GM18907 (cell line): Measurements from ENCODE around the gene SPRR5.

Experiments
- ATAC-seq: cut with Tn5 transposase; IDR thresholded peaks from one replicate; pipeline ENCODE4 v1.9.1; 2021; ENCODE audit warnings: mild to moderate bottlenecking, moderate library complexity; ENCODE audit not compliant: unreplicated experiment

SPRR5 gene

DNA sequence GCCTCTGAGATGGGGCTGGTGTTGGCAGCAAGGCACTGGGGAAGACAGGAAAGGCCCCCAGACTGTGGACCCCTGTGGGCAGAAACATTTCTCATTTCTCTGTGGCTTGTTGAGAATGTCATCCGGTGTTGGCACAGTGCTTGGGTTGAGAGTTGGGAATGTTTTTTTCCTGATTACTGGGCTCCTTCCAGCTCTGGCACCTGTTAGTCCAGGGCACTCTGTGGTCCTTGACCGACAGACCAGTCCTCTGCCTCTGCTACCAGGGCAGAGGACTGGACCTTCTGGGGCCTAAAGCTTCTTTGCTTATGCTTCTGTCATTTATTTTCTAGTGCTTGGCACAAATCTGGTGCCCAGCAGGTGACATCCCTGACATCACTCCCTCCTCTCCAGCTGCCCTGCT is 4.8 kb upstream of the SPRR5 start:
- no peak for ATAC-seq

DNA sequence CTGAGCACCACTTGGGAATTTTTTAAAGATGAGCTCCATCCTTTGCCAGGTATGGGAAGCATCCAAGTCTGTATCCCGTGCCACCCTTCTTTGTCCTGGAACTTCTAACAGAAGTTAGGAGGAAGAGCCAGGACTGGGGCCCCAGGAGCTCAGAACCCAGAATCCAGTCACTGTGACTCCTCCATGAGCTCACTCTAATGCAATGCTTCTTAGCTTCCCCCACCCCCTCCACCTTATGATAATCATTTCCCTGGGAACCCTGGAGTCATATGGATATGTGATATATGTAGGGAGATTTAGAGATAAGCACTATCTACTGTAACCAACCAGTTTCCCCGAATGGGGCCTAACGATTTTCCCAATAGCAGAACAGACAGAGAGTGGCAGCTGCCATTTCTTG is 758 bp upstream of the SPRR5 start:
- ATAC-seq: no peak

DNA sequence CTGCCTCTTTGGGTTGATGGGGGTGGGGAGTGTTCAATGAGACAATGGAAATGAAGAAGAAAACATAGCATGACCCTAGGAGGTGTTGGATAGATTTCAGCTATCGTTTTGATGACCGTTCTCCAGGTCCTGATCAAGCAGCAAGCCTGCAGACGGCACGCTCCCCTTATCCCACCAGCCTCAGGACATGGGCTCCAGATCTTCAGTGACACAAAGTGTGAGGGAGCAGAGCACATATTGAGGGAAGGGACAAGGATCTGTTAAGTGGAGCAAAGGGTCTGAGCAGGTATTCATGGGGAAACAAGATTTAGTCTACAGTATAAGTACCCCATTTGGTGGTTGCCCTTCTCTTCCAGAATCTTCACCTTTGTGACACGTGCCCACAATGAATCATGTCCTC is 4.7 kb downstream of the SPRR5 start:
- no peak for ATAC-seq

DNA sequence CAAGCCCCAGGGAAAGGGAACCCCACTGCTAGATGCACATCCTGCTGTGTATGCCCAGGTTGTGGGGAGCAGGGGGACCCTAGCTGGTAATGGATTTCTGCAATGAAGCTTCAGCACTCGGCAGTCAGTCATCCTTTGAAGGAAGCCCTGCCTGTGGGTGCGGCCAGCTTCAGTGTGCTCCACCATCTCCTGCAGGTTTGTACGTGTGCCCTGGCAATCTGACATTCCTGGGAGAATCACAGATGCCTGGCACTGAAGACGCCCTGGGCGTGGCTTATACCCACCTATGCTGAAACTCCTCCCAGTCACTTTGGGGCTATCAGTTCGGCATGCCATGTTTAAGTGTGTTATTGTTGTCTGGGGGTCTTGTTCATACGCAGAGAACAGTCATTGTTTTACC is 6.8 kb downstream of the SPRR5 start:
- ATAC-seq: no peak

DNA sequence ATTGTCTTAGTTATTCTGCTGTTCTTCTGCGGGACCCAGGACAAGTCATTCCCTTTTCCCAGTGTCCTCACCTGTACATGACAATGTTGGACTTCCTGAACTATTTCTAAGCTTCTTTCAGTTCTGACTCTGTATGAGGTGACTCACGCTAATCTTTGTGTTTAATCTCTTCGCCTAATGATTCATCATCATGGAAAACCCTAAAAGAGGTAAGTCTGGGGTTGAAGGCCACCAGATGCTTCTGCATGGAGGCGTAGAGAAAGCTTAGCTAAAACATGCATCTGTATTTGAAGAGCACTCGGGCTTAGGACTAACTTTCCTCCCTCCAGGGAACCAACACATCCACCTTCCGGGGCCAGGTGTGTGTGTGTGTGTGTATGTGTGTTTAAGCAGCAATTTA is 7.4 kb downstream of the SPRR5 start:
- no peak for ATAC-seq

DNA sequence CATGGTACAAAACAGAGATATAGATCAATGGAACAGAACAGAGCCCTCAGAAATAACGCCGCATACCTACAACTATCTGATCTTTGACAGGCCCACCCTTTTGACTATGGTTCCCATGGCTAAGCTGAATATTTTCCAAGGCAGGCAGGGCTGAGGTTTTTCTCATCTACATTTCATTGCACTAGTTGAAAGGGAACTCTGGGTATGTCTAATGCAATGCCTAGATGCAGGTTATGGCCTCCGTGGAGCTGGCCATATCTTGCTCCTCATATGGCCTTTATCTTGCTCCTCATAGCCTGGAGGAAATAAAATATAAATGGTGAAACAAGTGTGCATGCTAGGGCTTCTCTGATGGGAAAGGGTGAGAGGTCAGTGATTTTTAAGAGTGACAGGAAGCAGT is 10.6 kb downstream of the SPRR5 start:
- no peak for ATAC-seq

DNA sequence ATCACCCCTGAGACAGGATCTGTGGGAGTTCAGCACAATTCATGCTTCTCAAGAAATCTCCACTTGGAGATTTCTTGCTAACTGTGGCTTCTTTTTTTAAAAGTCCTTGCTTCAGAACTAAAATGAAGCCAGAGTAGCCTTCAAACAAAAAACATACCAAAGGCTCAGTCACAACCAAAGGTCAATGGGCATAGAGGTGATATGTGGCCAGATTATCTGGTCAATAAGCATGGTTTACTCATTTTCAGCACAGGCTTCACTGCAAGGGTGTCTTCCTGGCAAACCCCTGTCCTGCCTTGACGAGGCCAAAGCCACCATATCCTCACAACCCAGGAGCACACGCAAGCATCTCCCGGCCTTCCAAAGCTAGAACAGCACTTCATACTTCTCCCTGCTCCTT is 12.3 kb downstream of the SPRR5 start:
- no peak for ATAC-seq

DNA sequence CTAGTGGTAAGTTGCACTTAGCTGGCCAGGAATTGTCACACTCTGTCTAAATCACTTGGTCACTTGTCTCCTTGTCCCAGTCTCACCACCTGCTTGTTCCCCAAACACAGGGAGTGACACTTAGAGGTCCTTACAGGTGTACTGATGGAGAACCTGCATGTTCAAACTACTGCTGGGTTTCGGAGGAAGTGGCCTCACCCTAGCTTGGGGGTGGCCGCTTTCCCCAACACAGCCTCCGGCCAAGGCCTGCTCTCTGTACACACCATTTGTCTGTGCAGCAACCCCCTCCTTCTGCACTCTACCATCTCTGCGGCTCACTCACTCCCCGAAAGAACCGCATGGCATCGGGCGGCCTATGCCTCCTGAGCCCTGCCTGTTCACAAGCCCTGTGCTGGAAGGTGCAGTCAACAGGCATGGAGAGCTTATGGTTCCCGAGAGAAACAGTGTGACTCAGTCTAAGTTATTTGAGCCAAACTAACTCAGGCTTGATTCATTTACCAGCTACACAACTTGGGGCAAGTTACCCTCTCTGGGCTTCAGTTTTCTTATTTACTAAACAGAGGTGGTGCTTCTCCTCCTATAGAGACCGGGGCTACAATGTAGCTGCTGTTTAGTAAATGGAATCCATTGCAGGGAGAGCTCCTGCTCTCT is 12.9 kb downstream of the SPRR5 start:
- no peak for ATAC-seq

DNA sequence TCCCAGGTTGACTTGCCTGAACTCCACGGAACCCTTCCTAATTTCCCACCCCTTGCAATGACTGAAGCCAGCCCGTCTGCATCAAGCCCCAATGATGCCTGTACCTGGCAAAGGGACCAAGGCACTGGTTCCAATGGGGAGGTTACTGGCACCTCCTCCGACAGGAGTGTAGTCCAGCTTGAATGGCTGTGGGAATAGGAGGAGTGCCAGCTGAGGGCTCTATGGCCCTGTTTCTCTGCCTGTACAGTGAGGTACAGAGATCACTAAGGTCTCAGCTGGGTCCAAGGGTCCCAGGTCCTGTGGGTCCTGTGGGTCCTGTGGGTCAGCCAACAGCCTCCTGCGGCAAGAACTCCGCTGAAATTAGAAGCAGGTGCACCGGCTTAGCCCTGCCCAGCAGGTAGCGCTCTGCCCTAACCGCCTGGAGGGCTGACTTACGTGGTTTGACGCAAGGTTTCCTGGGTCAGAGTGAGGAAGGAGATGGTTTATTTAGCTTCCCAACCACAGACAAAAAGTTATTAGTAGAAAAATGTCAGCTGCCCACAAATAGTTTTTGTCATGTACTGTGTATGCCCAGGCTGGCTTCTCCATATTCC is 13.5 kb downstream of the SPRR5 start:
- ATAC-seq: no peak

DNA sequence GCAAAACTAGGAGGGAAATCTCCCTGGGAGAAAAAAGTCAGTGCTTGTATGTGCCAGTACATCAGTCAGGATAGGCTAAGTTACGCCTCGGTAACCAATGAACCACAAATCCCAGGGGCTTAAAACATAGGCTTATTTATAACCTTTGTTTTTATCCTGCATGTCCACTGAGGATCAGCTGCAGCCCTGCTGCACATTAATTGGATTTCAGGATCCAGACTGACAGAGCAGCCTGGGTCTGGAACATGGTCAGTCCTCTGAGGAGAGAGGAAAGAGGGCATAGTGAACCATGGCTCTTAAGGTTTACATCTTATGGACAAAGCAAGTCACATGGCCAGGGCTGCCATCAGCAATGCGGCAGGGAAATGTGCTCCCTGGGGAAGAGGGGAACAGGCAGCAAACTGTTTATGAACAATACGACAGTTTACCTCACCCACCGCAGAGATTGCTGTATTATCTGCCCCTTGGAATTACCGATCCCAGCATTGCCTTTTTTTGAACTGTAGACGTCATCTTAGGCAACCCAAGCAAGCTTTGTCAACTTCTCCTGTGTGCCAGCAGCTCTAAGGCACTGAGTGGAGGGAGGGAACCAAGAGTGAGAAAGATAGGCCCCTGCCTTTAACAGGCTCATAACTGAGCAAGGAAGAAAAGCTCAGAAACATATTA is 14.4 kb downstream of the SPRR5 start:
- ATAC-seq: no peak

DNA sequence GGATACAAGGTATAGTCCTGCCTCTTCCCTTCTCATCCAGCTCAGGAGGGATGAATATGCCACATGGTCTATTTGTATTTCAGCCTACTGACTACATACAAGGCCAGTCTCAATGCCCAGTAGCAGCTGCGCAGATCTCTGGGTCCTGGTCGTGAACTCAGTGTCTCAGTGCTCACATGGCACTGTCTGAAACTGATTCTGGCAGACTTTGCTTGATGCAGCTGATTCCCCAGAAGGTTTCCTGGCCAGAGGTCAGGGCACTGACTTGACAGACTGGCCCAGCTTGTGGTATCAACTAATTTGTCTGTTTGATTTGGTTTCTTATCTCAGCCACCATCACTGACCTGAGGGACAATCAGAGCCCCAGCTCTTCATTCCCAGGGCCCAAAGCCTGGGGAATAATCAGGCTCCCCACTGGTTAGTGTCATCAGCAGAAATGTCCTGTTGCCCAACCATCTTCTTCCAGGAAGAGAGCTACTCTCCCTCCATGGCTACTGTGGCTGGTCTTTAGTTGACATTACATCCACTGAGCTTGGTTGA is 15.9 kb downstream of the SPRR5 start:
- ATAC-seq: no peak

DNA sequence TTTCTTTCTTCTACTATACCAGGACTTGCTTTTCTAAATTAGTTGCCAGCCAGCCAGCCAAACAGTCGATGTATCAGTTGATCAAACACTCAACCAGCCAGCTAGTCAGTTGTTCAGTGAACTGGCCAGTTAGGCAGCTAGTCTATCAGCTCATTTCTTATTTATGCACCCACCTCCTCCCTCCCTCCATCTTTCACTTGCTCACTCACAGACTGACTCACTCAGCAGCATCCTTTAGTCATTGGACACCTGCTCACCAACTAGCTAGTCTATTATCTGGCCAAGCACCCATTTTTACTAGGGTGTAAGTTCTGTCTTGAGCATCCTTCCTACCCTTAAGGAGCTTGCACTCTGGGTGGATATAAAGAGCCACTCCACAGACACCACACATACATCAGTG is 17.5 kb downstream of the SPRR5 start:
- ATAC-seq: no peak

DNA sequence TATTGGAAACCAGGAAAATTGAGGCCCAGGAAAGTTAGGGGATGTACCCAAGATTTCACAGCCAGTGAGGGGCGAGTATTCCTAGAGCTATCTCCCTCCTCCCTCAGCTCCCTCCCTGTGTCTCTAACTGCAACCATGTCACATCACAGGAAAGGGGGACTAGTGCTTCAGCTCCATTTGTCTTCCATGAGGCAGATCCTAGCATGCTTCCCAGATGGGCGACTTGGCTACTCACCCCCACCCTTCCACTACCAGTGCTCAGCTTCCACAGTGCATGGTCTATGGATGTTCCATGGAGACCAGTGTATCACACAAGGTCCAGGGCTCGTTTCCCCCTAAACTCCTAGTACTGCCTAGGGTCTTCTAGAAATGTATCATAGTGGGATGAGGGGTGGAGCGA is 18.8 kb downstream of the SPRR5 start:
- ATAC-seq: no peak

DNA sequence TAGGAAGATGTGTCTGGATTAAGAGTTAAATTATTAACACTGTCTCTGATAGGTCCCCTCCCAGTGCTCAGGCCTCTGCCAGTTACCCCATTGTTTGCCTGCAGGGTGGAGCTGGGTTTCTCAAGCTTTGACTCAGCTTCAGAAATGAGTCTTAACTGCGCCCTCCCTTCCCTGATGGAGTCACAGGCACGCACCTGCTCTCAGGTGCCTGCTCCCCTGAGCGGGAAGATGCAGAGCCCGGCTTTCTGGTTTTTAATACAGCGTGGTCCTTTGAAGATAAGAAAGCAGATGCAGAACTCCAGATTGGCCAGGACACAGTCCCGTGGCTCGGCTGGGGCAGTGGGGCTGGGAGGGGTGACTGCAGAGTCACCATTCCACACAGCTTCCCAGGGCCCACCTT is 20.2 kb downstream of the SPRR5 start:
- no peak for ATAC-seq

DNA sequence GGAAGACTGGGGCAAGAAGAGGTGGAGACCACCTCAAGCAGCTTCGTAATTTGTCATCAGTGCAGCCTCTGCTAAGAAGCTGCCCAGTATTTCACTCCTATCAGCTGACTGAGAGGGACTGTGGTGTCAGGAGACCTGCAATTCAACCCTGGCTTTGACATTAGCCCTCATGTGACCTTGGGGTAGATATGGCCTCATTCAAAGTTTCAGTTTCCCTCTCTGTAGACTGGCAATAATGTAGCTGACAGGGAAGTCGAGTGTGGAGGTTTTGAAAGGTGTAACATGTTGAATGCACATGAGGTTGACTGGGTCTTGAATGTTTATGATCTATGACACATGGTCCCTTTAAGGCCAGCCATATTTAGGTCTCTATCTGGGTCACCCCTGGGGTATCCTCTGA is 21.2 kb downstream of the SPRR5 start:
- ATAC-seq: peak; percentile 90

DNA sequence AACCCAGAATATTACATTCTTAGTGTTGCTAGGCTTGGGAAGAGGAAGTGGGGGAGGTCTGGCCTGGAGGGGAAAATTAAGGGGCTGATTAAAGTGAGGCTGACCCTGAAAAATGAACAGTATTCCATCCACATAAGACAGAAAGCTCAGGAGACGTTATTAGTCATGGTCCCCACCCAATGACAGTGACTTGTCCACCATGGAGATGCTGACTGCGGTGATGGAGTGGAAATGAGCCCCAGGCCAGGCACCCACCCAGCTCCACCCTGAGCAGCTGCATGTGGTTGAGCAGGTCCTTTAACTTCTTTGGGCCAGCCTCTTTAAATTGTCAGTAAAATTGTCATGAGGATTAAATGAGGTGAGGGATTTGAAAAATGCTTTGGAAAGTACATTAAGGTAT is 22.0 kb downstream of the SPRR5 start:
- no peak for ATAC-seq

DNA sequence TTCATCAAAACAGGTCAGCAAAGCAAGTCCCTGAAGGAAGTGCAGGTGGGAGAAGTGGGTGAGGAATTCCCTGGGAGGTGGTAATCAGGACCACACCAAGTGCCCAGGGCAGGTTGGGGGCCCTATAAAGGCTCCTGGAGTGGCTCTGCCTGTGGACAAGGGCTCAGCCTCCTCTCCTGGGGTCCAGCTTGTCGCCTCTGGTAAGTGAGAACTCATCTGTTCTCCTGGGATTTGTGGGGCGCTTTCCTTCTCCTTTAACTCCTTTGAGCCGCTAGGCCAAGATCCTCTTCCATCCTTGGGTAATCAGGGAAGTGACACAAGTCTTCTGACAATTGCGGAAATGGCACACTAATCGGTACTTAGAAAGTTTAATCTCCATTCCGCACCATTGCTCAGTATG is 23.5 kb downstream of the SPRR5 start, which contains the start of gene SPRR4:
Gene SPRR4, plus strand, starts transcription at position 154 of the 400 bp plus-strand sequence. CDS start 1,243 bp downstream, outside the sequence.
- ATAC-seq: no peak

DNA sequence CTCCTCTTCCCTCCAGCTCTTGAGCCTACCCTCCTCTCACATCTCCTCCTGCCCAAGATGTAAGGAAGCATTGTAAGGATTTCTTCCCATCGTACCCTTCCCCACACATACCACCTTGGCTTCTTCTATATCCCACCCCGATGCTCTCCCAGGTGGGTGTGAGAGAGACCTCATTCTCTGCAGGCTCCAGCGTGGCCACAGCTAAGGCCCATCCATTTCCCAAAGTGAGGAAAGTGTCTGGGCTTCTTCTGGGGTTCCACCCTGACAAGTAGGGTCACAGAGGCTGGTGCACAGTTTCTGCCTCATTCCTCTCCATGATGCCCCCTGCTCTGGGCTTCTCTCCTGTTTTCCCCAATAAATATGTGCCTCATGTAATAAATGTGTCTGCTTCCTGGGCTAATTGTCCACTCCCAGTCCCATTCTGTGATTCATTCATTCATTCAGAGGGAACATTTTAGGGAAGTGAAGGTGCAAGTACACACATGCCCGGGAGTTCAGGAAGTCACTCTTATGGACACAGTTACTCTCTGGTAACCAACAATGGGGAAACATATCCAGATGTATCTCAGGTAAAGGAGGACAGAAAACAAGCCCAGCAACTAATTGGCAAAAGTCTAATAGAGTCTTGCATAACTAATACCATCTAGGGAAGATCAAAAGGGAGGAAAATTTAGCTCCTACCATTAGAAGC is 25.3 kb downstream of the SPRR5 start:
- ATAC-seq: no peak

DNA sequence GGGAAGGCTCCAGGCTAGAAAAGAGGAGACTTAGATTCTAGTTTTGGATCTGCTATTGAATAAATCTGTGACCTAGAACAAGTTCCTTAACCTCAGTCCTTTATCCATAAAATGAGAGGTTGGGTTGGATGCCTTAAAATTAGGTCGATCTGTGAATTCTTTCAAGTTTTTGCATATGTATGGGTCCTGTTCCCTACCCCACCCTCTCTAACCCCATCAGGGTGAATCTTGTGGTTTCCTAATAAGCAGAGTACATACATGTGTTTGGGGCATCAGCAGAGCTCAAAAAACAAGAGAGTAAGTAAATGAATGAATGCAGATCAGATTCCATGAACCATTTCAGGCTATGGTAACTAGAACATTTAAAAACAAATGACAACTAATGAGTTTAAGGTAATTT is 29.7 kb downstream of the SPRR5 start:
- ATAC-seq: no peak

DNA sequence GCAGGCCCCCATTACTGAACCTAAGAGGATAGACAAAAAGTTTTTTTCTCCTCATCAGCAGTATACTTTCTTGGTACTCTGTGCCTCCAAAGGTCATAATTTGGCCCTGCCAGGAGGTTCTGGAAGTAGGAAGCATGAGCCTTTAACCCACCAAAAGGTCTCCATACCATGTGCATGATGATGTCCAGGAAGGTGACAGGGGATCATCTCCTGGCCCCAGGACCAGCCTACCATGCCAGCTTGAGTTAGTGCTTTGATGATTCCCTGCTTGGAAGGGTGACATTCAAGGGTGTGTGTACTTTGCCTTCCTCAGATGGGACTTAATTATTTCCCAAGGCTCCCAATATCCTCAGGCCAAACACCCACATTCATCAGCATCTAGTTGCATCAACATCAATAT is 30.6 kb downstream of the SPRR5 start:
- ATAC-seq: no peak

DNA sequence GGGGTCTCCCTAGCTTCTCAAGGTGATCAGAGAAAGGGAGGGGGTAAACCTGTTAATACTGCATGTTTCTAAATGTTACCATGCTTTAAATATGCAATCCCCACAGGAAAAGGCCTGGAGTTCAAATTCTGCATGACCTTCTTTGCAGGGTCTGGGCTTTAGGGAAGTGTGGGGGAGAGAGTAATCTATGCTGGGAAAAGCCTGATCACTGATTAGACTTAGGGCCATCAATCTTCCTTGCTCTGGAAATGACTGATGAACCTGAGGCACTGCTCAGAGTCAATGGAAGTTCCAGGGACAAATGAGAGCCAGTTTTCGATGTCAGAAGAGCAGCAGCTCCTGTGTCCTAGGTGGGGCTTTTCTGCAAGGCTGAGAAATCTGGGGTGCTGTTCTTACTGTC is 33.7 kb downstream of the SPRR5 start:
- no peak for ATAC-seq
